ENCODE results near the gene FAM187B. TPM values are rescaled to one million over a fixed set of nuclear protein-coding genes. Genes with fewer than 3 reads are reported as not detected.
A peak's percentile ranks its signal among the peaks of the same experiment; 100 is the strongest.

Gene FAM187B
- total and polyA plus RNA-seq, 2 donors from 2014 or later = not detected

DNA sequence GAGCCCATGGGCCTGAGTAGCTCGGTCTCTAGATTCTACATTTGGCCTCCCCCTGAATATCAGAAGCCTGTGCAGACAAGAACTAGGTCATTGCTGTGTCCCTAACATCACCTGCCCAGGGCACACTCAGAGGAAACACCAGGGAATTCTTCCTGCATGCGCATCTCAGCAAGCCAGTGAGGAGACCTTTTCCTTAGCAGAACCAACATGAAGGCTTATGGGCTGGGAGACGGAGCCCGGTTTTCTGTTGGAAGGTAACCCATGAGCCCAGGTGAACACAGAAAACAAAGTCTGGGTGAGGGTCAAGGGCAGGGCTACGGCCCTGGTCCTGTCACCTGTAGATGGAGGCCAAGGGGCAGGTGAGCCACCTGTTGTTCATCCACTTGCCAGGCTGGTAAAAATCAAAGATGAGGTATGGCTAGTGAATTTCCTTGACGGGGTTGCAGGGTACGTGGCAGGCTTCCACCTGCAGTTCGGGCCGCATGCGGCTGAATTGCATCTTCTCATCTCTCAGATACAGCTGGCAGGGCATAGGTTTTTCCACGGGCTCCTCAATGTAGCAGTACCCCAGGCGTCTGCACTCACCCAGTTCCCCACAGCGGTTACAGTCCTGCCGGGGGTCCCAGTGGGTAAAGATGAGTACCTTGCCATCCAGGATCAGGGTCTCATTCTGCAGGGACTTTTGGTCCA, 3.6 kb upstream of the FAM187B start:
- no peaks in the 10 kb centered on the region for H3K27me3 ChIP-seq (ENCODE audit: control insufficient read depth, insufficient read depth, low read length)
- intact Hi-C loops (cut with DNase I) = no loop called here
- H3K27ac ChIP-seq (ENCODE audit: low read depth in 2 of 2, low read length in 2 of 2) = no peak overlapping the region
- H3K9ac ChIP-seq (ENCODE audit: low read length in 3 of 3) = no peak overlapping the region
- no peaks in the 10 kb centered on the region for H3K36me3 ChIP-seq (ENCODE audit: control insufficient read depth in 2 of 3, insufficient read depth in 3 of 3, low read length in 3 of 3)
- H3K4me1 ChIP-seq (ENCODE audit: control insufficient read depth in 2 of 3, insufficient read depth in 2 of 3, low read depth in 1 of 3, low read length in 3 of 3) = no peaks in the 10 kb centered on the region
- TF ChIP-seq, protein P1, sequence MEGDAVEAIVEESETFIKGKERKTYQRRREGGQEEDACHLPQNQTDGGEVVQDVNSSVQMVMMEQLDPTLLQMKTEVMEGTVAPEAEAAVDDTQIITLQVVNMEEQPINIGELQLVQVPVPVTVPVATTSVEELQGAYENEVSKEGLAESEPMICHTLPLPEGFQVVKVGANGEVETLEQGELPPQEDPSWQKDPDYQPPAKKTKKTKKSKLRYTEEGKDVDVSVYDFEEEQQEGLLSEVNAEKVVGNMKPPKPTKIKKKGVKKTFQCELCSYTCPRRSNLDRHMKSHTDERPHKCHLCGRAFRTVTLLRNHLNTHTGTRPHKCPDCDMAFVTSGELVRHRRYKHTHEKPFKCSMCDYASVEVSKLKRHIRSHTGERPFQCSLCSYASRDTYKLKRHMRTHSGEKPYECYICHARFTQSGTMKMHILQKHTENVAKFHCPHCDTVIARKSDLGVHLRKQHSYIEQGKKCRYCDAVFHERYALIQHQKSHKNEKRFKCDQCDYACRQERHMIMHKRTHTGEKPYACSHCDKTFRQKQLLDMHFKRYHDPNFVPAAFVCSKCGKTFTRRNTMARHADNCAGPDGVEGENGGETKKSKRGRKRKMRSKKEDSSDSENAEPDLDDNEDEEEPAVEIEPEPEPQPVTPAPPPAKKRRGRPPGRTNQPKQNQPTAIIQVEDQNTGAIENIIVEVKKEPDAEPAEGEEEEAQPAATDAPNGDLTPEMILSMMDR (IDR thresholded peaks at IDR 0.05; ENCODE audit: borderline replicate concordance, extremely low read depth, insufficient read depth) = no peak
- DNase-seq = peak in 1 of 5 donors; percentile 51
- H3K4me3 ChIP-seq (ENCODE audit: low read length in 3 of 3) = no peak overlapping the region
- no peaks in the 10 kb centered on the region for H3K9me3 ChIP-seq (ENCODE audit: control insufficient read depth in 2 of 3, insufficient read depth in 1 of 3, low read length in 3 of 3)
- no peak for FAIRE-seq

DNA sequence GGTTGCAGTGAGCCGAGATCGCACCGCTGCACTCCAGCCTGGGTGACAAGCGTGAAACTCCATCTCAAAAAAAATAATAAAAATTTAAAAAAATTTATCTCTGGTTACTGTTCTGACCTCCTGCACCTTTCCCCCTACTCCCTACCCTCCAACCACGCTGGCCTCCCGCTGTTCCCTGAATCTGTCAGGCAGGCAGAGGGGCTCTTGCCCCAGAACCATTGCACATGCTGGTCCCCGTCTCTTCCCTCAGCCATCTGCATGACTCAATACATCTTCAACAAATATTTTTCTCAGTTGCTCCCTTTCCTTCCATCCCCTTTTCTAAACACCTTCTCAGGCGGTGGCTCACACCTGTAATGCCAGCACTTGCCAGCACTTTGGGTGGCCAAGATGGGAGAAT, 1.1 kb upstream of the FAM187B start:
- Histone ChIP-seq H3K27me3 (ENCODE audit: control insufficient read depth, insufficient read depth, low read length) (no peaks in the 10 kb centered on the region), H3K9ac (ENCODE audit: low read length in 3 of 3) (no peak overlapping the region), H3K27ac (ENCODE audit: low read depth in 2 of 2, low read length in 2 of 2) (no peak overlapping the region), H3K9me3 (ENCODE audit: control insufficient read depth in 2 of 3, insufficient read depth in 1 of 3, low read length in 3 of 3) (no peaks in the 10 kb centered on the region), H3K4me1 (ENCODE audit: control insufficient read depth in 2 of 3, insufficient read depth in 2 of 3, low read depth in 1 of 3, low read length in 3 of 3) (no peaks in the 10 kb centered on the region), H3K4me3 (ENCODE audit: low read length in 3 of 3) (no peak overlapping the region), H3K36me3 (ENCODE audit: control insufficient read depth in 2 of 3, insufficient read depth in 3 of 3, low read length in 3 of 3) (no peaks in the 10 kb centered on the region)
- DNase-seq = peak in 1 of 5 donors; percentile 62
- FAIRE-seq = no peak
- intact Hi-C loops (cut with DNase I) = no loop called here
- TF ChIP-seq, protein P1 (IDR thresholded peaks at IDR 0.05; ENCODE audit: borderline replicate concordance, extremely low read depth, insufficient read depth) = no peak

DNA sequence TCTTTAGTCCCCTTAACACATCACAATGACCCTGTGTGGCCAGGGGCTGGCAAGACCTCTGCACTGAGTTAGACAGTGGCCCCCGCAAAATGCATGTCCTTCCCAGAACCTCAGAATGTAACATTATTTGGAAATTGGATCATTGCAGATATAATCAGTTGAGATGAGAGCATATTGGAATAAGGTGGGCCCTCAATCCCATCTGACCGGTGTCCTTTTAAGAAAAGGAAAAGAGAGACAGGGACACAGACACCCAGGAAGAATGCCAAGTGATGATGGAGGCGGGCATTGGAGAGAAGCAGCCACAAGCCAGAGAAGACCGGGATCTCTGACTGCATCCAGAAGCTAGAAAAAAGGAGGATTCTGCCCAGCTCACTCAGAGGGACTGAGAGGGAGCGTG, 1.8 kb downstream of the FAM187B start:
- FAIRE-seq (no peak), DNase-seq (no peak)
- H3K4me1 ChIP-seq (ENCODE audit: control insufficient read depth in 2 of 3, insufficient read depth in 2 of 3, low read depth in 1 of 3, low read length in 3 of 3) = no peaks in the 10 kb centered on the region
- peaks cover 0 to 3% (median 0%) of the 10 kb centered on the region in 3 donors for H3K9me3 ChIP-seq (ENCODE audit: control insufficient read depth in 2 of 3, insufficient read depth in 1 of 3, low read length in 3 of 3)
- intact Hi-C loops (cut with DNase I) = no loop called here
- no peaks in the 10 kb centered on the region for H3K36me3 ChIP-seq (ENCODE audit: control insufficient read depth in 2 of 3, insufficient read depth in 3 of 3, low read length in 3 of 3)
- TF ChIP-seq, protein P1 (IDR thresholded peaks at IDR 0.05; ENCODE audit: borderline replicate concordance, extremely low read depth, insufficient read depth) = no peak
- no peak overlapping the region for H3K4me3 ChIP-seq (ENCODE audit: low read length in 3 of 3)
- H3K27ac ChIP-seq (ENCODE audit: low read depth in 2 of 2, low read length in 2 of 2) = no peak overlapping the region
- H3K9ac ChIP-seq (ENCODE audit: low read length in 3 of 3) = no peak overlapping the region
- no peaks in the 10 kb centered on the region for H3K27me3 ChIP-seq (ENCODE audit: control insufficient read depth, insufficient read depth, low read length)

Measured in kidney (tissue), 14 donors.